Head of caudate nucleus (tissue), 42 donors: ENCODE data around the gene MINDY4.

Experiments
- DNase-seq, 42 donors: peaks; one replicate each; pipeline versions ENCODE4 v3.0.0 to v3.0.0-alpha.2; 2020 to 2021; ENCODE audit warnings: mixed read lengths in 7 of 42
- intact Hi-C: fragments of 100-400 bp; cut with DNase I; formaldehyde crosslinking; loops from one replicate; pipeline ENCODE4 v1.15.0; 2022

The MINDY4 gene

DNA sequence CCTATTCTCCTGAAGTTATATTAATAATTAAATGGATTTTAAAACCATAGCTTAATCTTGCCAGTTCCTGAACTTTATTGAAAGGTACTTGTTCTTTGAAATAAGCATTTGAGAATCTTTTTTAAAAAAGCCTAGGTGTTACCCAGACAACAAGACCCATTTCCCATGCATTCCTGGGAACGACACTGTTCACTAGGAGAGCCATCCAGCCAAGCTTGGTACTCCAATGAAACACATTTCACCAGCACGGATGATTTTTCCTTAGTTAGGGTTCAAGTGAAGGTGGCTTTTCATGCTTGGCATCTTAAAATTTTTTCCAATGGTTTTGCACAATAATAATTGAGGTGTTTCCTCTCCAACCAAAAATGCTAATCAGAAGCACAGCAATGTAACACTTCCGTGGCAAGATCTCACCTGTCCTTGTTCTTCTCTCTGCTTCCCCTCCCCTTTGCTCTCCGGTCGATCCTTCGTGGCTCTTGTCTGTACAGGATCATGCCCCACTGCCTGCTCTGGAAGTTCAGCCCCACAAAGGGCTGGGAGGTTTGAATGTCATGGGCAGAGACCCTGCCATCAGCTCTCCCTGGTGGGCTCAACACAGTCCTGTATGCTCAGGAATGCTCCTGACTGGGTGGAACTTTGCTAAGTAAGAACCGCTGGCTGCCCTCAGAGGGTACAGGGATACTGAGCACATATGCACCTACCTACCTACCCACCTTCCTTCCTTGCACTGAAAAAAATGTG lies 70.8 kb downstream of the MINDY4 start:
- intact Hi-C loops: no loop called here
- peak in 4 of 42 donors; percentile 1 to 12 (median 10) for DNase-seq

GRCh38 chr7:30842542-30843451 lies 71.6 kb downstream of the MINDY4 start:
- peak in 12 of 42 donors; percentile 8 to 74 (median 37) for DNase-seq
- intact Hi-C loops: no loop called here

DNA sequence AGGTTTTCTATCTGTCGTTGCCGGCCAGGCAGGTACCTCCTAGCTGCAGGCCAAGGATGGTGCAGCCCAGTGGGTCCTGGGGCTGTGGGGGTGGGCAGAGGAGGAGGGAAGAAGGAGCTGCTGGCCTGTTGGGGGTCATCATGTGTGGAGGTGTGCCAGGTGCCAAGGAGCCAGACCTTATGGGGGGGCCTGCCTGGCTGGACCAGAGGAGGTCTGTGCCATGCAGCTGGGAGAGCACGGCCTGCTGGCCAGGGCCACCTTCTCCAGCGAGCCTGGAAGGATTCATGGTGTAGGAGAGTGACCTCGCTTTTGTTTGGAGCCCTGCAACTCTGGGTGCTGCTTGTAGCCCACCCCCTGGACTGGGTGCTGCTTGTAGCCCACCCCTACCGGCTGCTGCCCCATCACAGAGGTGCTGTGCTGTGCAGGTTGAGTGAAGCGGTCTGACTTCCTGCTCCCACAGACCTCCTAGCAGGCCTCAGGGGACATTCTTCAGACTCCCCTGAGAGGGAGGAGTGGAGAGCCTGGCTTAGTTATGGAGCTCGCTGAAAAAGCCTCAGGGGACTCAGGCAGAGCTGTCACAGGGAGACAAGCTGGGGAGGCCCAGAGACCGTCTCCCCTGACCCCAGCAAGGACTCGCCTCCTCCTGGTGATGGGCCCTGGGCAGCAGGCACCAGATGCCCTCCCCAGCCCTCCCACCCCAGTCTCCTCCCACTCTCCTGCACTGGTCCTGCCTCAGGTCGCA lies 72.7 kb downstream of the MINDY4 start:
- peak in 5 of 42 donors; percentile 5 to 33 (median 16) for DNase-seq
- intact Hi-C loops: no loop called here

GRCh38 chr7:30844483-30844874 lies 73.3 kb downstream of the MINDY4 start:
- peak in 4 of 42 donors; percentile 1 to 31 (median 10) for DNase-seq
- intact Hi-C loops: no loop called here

- peak in 3 of 42 donors; percentile 1 to 10 (median 8) for DNase-seq
Measured at GRCh38 chr7:30844916-30845315, 73.7 kb downstream of the MINDY4 start.

DNA sequence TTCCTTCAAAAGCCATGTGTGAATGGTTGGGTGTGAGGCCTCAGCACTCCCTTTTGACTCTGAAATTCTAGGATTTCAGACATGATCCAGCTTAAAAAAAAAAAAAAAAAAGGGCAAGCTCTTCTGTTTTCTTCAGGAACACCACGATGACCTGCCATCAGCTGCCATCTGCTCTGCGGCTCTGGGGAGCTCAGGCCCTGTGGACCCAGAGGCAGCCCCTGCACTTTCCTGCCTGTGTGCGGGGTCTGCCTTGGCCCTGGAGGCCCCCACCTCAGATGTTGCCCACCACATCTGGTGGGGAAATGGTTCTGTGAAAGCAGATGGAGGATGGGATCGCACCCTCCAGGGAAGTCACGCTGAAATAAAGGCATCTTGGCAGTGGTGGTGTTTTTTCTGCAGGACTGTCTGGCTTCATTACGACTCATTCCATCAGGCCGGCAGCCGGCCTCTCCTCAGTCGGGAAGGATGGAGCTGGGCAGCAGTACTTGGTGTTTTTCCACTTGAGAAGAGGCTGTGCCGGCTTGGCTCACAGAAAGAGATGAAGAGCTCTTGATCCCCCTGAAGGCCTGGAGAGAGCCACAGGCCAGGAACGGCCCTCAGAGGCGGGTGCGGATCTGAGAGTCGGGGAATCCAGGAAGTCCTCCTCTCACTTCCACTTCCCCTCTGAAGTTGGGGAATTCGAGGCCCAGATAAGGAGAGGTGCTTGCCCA lies 74.4 kb downstream of the MINDY4 start:
- peak in 26 of 42 donors; percentile 12 to 57 (median 28) for DNase-seq
- intact Hi-C loops: no loop called here

More at GRCh38 chr7:30844916-30845315, 73.7 kb downstream of the MINDY4 start:
- intact Hi-C loops: no loop called here

DNA sequence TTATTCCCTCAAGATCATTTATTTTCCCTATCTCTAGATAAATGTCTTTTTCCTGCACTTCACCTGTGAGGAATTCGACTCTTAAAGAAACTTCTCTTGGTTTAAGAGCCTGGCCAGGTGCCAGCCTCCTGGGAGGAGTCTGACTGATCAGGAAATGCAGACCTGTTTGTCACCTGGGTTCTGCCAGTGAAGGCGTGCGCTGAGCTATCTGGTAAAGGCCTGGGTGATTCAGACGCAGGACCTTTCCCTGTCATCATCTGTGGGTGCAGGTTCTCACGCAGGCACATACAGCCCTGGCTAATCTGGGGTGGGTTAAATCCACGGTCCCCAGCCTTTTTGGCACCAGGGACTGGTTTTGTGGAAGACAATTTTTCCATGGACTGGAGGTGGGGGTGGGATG lies 75.2 kb downstream of the MINDY4 start:
- DNase-seq: peak in 39 of 42 donors; percentile 17 to 80 (median 47)
- intact Hi-C loops: no loop called here

DNA sequence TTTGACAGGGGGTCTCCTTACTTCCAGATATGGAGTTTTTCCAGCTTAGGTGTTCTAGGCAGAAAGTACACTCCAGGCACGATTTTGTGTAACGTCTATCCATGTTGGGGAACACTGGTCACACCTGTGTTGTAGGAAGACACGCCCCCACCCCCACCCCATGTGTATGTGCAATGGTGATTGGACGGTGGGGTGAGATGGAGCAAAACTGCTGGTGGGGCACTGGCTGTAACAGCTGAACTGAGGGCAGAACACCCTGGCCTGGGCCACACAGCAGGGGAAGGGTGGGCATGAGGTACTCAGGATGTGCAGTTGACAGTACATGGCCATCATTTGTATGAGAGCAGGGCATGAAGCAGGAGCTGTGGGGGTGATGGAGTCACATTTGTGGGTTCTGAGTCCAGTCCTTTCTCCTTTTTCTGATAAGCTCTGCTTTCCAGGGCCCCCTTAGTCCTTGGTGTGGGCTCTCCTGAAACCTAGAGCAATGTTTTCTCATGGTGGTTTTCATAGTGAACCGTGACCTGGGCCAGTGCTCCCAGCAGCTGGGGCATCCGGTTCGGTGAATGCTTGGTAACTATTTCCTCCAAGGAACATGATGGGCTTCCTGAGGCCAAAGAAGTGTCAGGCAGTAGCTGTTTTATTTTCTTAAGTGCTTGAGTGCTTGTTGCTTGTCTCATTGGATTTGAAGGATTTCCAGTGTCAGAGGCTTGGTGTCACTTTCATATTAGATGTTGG lies 77.1 kb downstream of the MINDY4 start:
- DNase-seq: no peak
- intact Hi-C loops: no loop called here

DNA sequence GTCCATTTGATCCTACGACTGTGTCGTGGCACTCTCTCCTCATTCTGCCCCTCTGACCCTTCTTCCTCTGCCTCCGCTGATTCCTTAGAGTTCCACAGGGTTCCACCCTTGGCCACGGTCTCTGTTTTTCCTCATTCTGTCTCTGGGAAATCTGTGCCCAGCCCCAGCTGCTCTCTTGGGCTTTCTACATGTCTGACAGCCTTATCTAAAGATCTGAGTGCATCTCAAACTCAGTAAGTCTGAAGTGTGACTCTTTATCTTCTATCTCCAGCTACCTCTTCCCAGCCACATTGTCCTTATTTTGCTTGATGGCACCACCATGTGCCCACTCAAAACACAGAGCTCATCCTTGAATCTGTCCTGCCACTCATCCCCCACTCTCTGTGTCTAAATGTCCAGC lies 78.3 kb downstream of the MINDY4 start:
- intact Hi-C loops: no loop called here
- no peak for DNase-seq

- no peak for DNase-seq
- intact Hi-C loops: no loop called here
Measured at GRCh38 chr7:30850426-30850825, 79.2 kb downstream of the MINDY4 start.

- DNase-seq: no peak
- intact Hi-C loops: no loop called here
Measured at GRCh38 chr7:30851651-30852307, 80.6 kb downstream of the MINDY4 start.

- DNase-seq: no peak
- intact Hi-C loops: no loop called here
Measured at GRCh38 chr7:30852308-30852684, 81.1 kb downstream of the MINDY4 start.

DNA sequence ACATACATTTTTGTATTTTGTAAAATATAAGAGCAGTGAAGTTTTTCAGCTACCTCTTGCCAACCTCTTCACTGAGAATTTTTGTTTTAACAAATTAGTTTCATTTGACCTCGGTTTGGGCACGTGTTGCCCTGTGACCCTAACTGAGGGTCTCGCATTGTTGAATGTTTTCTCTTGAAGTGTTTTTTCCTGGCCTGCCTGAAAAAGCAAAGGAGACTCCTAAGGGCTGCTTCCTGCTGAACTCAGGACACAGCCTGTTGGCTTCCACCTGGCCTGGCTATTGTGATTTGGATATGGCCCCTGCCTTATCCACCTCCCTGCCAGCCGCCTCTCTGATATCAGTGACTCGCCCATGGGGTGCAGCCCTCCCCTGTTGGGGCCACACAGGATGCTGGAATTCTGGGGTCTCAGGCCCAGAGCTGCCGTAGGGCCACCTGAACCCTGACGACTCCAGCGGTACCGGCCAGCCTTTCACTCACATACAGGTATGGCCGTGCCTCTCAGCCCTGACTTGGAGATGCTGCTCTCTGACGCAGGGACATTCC lies 81.6 kb downstream of the MINDY4 start:
- intact Hi-C loops: no loop called here
- DNase-seq: no peak

- DNase-seq: no peak
- intact Hi-C loops: no loop called here
Measured at GRCh38 chr7:30853576-30853975, 82.4 kb downstream of the MINDY4 start.

DNA sequence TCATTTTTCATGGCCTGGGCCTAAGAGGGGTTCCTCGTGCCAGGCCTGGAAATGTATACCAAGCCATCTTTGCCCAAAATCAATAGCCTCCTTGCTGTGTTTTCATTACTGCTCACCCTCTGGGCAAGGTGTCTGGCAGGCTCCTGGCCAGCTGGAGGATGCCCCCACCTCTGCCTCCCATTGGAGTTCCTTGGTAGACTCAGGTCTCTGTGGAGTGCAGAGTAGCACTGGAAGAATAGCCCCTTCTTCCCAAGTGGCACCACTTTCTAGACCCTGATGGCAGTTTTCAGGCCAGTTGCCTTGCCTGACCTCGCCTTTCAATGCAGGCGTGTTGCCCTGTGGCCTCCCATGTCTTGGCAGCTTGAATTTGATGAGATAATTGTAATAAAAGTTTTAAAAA lies 84.7 kb downstream of the MINDY4 start:
- intact Hi-C loops: no loop called here
- DNase-seq: no peak

- intact Hi-C loops: no loop called here
- no peak for DNase-seq
Measured at GRCh38 chr7:30858576-30858975, 87.4 kb downstream of the MINDY4 start.

- intact Hi-C loops: no loop called here
Measured at GRCh38 chr7:30859202-30859939, 88.2 kb downstream of the MINDY4 start.

More at GRCh38 chr7:30859202-30859939, 88.2 kb downstream of the MINDY4 start:
- no peak for DNase-seq
